Stimulated activated naive CD8-positive, alpha-beta T cell treated with anti-CD3 and anti-CD28 coated beads, Interleukin-15, Interleukin-2, amounts not matched to agents 100 ng/mL and 50 ng/mL, for 24 hours (primary cell): ENCODE data around the gene HSH2D.
"Not testable (repeated sequence)": the region's sequence is repeated elsewhere in the genome, so short reads cannot be mapped to it uniquely, and the experiment has no call there.

Source experiments
- H3K27ac Mint-ChIP-seq: one replicate; pipeline ENCODE4 v1.8.0; 2021; ENCODE audit warnings: mild to moderate bottlenecking, mixed read lengths
- H3K27me3 Mint-ChIP-seq: one replicate; pipeline ENCODE4 v1.8.0; 2021; ENCODE audit warnings: mixed read lengths
- H3K36me3 Mint-ChIP-seq: one replicate; pipeline ENCODE4 v1.8.0; 2021; ENCODE audit warnings: low read depth, mixed read lengths
- H3K4me1 Mint-ChIP-seq: one replicate; pipeline ENCODE4 v1.8.0; 2021; ENCODE audit warnings: low read depth, mixed read lengths
- H3K4me3 Mint-ChIP-seq: one replicate; pipeline ENCODE4 v1.8.0; 2021; ENCODE audit warnings: mild to moderate bottlenecking, mixed read lengths
- H3K9me3 Mint-ChIP-seq: one replicate; pipeline ENCODE4 v1.8.0; 2021; ENCODE audit warnings: mixed read lengths

HSH2D gene

DNA sequence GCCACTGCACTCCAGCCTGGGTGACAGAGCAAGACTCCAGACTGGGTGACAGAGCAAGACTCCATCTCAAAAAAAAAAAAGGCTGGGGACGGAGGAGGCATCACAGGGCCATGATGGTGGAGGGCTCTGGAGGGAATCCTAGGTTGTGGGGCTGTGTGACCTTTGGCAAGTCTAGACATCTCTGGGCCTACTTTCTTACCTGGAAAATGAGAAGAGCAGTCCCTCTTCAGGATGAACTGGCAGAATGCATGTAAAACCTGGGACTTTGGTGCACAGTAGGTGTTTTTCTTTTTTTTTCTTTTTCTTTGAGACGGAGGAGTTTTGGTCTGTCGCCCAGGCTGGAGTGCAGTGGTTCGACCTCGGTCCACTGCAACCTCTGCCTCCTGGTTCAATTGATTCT lies 16.2 kb downstream of the HSH2D start:
- Mint-ChIP-seq H3K4me3 (no peak overlapping the region), H3K27ac (no peak overlapping the region), H3K9me3 (no peaks in the 10 kb centered on the region), H3K36me3 (peaks cover 26% of the 10 kb centered on the region), H3K4me1 (peaks cover 28% of the 10 kb centered on the region), H3K27me3 (no peaks in the 10 kb centered on the region)

DNA sequence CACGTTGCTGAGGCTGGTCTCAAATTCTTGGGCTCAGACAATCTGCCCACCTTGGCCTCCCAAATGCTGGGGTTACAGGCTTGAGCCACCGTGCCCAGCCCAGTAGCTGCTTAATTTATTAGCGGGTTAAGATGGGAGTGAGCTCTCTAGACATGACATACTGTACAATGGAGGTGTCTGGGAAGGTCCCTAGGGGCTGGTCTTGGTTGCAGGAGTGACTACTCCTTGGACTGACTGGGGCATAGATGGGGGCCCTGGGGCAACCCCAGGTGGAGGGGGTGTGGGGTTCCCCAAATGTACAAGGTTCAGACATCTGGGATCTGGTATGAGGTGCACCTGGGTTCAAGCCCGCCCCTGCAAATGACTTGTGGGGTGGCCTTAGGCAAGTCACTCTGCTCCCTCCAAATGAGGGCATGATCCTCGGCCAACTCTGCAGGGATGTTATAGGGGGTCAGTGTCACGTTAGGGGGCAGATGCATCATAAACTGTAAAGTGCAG lies 17.0 kb downstream of the HSH2D start:
- Mint-ChIP-seq H3K27ac (peak overlapping the region; percentile 92), H3K36me3 (peaks cover 17% of the 10 kb centered on the region), H3K4me3 (peak overlapping the region; percentile 28), H3K27me3 (no peaks in the 10 kb centered on the region), H3K9me3 (no peaks in the 10 kb centered on the region), H3K4me1 (peaks cover 23% of the 10 kb centered on the region)

DNA sequence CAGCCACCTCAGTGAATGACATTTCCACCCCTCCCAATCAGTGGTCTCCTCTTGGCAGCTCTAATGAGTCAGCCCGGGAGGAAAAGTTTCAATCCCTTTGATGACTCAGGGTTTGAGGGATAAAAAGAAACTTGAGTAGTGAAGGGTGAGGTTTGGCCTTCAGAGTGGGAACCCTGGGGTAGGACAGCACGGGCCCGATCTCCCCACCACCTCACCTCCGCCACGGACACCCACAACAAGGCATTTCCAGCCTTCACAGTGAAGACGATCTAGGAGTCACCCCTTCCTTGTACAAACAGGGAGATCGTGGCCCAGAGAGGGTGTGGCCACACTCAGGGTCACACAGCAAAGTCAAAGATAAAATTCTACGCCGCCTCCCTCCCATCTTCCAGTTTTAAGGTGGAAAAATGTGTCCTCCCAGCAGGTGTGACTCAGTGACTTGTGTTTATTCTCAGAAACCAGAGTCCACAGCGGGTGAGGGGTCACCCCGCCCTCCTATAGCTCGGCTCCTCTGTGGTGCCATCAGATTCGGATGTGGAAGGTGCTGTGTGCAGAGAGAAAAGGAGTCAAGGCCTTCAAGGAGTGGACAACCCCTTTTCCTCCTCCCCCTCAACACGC lies 17.6 kb downstream of the HSH2D start:
- H3K27me3 Mint-ChIP-seq: no peaks in the 10 kb centered on the region
- no peaks in the 10 kb centered on the region for H3K9me3 Mint-ChIP-seq
- H3K4me3 Mint-ChIP-seq: peak overlapping the region; percentile 28
- H3K4me1 Mint-ChIP-seq: peaks cover 23% of the 10 kb centered on the region
- H3K27ac Mint-ChIP-seq: peak overlapping the region; percentile 92
- H3K36me3 Mint-ChIP-seq: peaks cover 12% of the 10 kb centered on the region

DNA sequence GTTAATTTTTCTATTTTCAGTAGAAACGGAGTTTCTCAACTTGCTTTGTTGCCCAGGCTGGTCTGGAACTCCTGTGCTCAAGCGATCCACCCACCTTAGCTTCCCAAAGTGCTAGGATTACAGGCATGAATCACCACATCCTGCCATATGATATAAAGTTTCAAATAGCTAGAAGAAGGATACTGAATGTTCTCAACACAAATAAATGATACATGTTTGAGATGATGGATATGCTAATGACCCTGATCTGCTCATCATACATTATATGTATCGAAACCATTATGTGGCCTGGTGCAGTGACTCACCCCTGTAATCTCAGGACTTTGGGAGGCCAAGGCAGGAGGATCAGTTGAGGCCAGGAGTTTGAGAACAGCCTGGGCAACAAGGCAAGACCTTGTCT lies 18.4 kb downstream of the HSH2D start:
- Mint-ChIP-seq H3K36me3 (peaks cover 5% of the 10 kb centered on the region), H3K4me3 (no peak overlapping the region), H3K27ac (peak overlapping the region; percentile 88), H3K4me1 (peaks cover 23% of the 10 kb centered on the region), H3K9me3 (no peaks in the 10 kb centered on the region), H3K27me3 (no peaks in the 10 kb centered on the region)

DNA sequence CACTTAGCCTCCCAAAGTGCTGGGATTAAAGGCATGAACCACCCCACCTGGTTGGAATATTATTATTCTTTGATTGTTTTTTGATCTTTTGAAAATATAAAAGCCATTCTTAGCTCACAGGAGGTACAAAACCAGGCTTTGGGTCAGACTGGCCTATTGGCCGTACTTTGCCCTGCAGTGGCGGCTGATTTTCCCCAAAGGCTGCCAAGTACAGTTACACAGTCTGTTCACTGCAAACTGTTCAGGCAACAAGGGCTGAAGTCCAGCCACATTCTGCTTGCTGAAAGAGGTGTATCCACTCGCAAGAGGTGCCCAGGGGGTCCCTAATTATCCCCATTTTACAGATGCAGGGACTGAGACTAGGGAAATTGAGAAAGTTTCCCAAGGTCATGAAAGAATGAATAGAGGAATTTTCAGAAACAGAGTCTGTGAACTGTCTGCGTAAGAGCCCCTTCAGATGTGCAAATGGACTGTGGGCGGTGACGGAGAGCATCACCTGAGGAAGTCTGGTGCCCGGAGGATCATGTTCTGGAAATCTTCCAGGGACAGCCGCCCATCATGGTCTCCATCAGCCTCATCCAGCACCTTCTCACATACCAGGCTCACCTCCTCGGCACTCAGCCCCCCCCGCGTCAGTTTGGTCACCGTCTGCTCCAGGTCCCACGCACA lies 20.9 kb downstream of the HSH2D start:
- Mint-ChIP-seq H3K27me3 (no peaks in the 10 kb centered on the region), H3K9me3 (no peaks in the 10 kb centered on the region), H3K4me3 (no peak overlapping the region), H3K36me3 (no peaks in the 10 kb centered on the region), H3K27ac (no peak overlapping the region), H3K4me1 (peaks cover 32% of the 10 kb centered on the region)

DNA sequence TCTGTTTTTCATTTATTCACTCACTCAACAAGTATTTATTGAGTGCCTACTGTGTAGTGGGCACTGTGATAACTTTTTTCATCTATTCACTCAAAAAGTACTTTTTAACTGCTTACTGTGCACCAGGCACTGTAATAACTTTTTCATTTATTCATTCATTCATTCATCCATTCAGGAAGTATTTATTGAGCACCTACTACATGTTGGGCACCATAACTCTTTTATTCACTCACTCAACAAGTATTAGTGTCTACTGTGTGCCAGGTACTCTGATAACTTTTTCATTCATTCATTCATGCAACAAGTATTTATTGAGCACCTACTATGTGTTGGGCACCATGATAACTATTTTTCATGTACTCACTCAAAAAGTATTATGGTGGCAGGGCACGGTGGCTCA lies 22.9 kb downstream of the HSH2D start:
- Mint-ChIP-seq H3K27me3 (no peaks in the 10 kb centered on the region), H3K36me3 (no peaks in the 10 kb centered on the region), H3K27ac (no peak overlapping the region), H3K9me3 (no peaks in the 10 kb centered on the region), H3K4me3 (no peak overlapping the region), H3K4me1 (peaks cover 15% of the 10 kb centered on the region)

DNA sequence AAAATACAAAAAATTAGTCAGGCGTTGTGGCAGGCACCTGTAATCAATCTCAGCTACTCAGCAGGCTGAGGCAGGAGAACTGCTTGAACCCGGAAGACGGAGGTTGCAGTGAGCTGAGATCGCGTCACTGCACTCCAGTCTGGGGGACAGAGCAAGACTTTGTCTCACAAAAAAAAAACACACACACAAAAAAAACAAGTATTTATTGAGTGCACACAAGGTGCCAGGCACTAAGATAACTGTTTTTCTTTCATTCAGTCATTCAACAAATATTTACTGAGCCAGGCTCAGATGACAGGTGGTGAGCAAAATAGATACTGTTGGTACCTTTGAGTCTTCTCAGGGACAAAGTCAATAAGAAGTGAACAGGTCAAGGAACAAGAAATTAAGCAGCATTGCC lies 23.6 kb downstream of the HSH2D start:
- H3K36me3 Mint-ChIP-seq: no peaks in the 10 kb centered on the region
- H3K4me1 Mint-ChIP-seq: peaks cover 9% of the 10 kb centered on the region
- H3K9me3 Mint-ChIP-seq: no peaks in the 10 kb centered on the region
- no peaks in the 10 kb centered on the region for H3K27me3 Mint-ChIP-seq
- no peak overlapping the region for H3K27ac Mint-ChIP-seq
- no peak overlapping the region for H3K4me3 Mint-ChIP-seq

DNA sequence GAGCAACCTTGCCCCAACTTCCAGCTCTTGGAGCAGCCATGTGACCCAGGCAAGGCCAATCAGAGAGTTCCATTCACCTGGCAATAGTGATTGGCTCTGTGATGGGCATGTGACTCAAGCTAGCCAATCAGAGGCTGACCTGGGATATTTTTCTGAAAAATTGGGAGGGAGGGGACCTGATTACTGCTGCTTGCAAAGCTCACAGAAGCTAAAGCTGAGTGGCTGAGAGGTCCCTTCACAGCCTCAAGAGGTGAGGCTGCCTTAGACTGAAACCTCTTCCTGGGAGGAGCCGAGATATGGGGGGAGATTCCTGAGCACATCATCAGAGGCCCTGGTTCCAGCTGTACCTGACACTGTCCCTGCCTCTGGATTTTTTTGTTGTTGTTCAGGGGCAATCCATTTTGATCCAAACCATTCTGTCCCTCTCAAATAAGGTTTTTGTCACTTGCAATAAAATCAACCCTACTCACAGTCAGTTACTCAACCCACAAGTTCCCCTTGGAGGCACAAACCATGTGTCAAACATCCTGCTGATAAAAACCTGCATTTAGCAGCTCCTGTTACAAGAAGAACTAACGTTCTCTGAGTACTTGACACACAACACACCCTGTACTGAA lies 25.1 kb downstream of the HSH2D start:
- no peak overlapping the region for H3K4me3 Mint-ChIP-seq

DNA sequence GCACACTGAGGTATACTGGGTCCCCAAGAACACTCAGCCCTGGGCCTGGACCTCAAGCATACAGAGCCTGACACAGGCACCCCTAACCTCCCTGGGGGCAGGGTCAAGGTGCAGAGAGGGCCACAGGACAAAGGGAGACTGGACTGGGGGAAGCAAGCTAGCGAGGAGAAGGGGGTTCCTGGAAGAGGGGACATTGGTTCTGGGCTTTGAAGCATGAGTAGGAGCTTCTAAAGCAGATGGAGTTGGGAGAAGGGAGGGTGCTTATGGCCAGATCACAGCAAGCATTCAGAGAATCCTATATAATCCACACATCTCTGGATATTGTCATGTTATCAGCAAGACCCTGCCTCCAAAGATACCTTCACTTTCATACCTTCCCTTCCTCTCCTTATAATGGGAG lies 26.6 kb downstream of the HSH2D start:
- Mint-ChIP-seq H3K9me3 (no peaks in the 10 kb centered on the region), H3K27ac (no peak overlapping the region), H3K4me3 (no peak overlapping the region)

More for the DNA sequence above, 25.1 kb downstream of the HSH2D start:
- Mint-ChIP-seq H3K36me3 (no peaks in the 10 kb centered on the region), H3K4me1 (peaks cover 14% of the 10 kb centered on the region), H3K27ac (no peak overlapping the region), H3K27me3 (no peaks in the 10 kb centered on the region), H3K9me3 (no peaks in the 10 kb centered on the region)

DNA sequence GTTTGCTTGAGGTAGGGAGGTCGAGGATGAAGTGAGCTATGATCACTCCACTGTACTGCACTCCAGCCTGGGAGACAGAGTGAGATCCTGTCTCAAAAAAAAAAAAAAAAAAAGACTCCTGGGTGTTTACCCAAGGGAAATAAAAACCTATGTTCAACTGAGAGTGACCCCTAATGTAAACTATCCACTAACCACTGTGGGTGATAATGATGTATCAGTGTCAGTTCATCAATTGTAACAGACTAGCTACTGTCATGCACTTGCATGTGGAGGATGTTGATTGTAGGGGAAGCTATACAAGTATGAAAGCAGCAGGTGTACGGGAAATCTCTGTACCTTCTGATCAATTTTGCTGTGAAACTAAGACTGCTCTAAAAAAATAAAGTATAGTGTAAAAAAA lies 32.5 kb downstream of the HSH2D start:
- Mint-ChIP-seq H3K9me3 (no peaks in the 10 kb centered on the region), H3K4me3 (no peak overlapping the region), H3K4me1 (peaks cover 5% of the 10 kb centered on the region), H3K27me3 (no peaks in the 10 kb centered on the region), H3K27ac (no peak overlapping the region), H3K36me3 (no peaks in the 10 kb centered on the region)

More for the DNA sequence above, 26.6 kb downstream of the HSH2D start:
- Mint-ChIP-seq H3K36me3 (no peaks in the 10 kb centered on the region), H3K4me1 (peaks cover 14% of the 10 kb centered on the region), H3K27me3 (no peaks in the 10 kb centered on the region)

DNA sequence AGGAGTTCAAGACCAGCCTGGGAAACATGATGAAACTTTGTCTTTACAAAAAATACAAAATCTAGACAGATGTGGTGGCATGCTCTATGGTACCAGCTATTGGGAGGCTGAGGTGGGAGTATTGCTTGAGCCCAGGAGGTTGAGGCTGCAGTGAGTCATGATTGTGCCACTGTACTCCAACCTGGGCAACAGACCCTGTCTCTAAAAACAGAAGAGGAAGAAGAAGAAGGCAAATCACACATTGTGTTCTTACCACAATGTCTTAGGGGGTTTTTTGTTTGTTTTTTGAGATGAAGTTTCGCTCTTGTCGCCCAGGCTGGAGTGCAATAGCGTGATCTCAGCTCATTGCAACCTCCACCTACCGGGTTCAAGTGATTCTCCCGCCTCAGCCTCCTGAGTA lies 35.4 kb downstream of the HSH2D start:
- not testable (repeated sequence) for H3K4me1 Mint-ChIP-seq, H3K9me3 Mint-ChIP-seq, H3K27ac Mint-ChIP-seq, H3K36me3 Mint-ChIP-seq, H3K27me3 Mint-ChIP-seq, H3K4me3 Mint-ChIP-seq

DNA sequence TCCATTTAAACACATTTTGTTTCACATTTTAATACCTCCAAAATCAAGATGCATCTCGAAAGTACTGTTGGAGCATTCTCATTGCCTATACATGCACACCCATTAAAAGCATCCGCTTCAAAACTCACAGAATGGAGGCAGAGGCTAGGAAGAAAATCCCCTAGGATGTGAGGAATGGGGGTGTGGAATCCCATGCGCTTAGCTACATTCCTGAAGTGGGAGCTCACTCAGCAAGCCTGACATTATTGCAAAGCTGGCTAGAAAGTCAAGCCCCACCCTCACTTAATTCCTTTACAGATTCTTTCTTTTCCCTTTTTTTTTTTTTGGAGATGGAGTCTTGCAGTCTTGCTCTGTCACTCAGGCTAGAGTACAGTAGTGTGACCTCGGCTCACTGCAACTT lies 37.1 kb downstream of the HSH2D start:
- Mint-ChIP-seq H3K9me3 (no peaks in the 10 kb centered on the region), H3K4me1 (peaks cover 16% of the 10 kb centered on the region), H3K36me3 (no peaks in the 10 kb centered on the region), H3K27ac (no peak overlapping the region), H3K4me3 (no peak overlapping the region), H3K27me3 (no peaks in the 10 kb centered on the region)

DNA sequence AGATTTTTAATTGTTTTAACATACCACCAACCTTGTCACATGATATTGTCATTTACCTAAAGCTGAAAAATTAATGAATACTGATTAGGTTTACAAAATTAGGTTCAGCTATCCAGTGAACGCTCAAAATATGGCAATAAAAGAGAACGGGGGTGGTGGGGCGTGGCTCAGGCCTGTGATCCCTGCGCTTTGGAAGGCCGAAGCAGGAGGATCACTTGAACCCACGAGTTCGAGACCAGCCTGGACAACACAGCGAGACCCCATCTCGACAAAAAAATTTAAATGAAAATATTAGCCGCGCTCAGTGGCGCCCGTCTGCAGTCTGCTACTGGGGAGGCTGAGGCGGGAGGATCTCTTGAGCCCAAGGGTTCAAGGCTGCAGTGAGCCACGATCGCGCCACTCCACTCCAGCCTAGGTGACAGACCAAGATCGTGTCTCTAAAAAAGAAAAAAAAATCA lies 41.2 kb downstream of the HSH2D start:
- Mint-ChIP-seq H3K27me3 (no peaks in the 10 kb centered on the region), H3K9me3 (no peaks in the 10 kb centered on the region), H3K36me3 (peaks cover 17% of the 10 kb centered on the region)

DNA sequence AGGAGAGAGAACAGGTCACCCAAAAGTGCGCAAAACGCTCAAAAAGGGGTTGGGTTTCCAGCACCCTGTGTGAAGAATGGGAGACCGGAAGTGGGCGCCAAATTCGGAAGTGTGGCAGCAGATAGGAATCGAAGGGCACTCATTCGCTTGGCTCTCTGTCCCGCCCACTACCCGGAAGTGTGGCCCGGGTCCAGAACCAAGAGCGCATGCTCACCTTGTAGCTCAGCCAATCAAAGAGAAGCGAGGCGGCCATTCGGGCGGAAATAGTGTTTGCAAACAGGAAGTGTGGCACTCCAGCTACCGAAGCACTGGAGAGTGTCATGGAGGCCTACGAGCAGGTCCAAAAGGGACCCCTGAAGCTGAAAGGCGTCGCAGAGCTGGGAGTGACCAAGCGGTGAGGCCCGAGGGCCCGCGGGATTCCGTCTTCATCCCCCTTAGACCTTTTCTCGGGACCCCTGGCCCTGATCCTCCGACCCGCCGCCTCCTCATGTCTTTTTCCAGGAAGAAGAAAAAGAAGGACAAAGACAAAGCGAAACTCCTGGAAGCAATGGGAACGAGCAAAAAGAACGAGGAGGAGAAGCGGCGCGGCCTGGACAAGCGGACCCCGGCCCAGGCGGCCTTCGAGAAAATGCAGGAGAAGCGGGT lies 41.8 kb downstream of the HSH2D start, which contains the start of gene FAM32A:
Gene FAM32A (plus strand): TSS at position 288 of the 645 bp plus-strand sequence. CDS start 33 bp downstream, at position 321.
- Mint-ChIP-seq H3K27ac (peak within 1 kb of the TSS; percentile 98), H3K4me1 (peaks cover 37% of the 10 kb centered on the region), H3K4me3 (peak within 1 kb of the TSS; percentile 98), H3K36me3 (peaks cover 23% of the 10 kb centered on the region), H3K27me3 (no peaks in the 10 kb centered on the region), H3K9me3 (no peaks in the 10 kb centered on the region)

More for the DNA sequence above, 41.2 kb downstream of the HSH2D start:
- Mint-ChIP-seq H3K4me3 (peak overlapping the region; percentile 98), H3K27ac (peak overlapping the region; percentile 98), H3K4me1 (peaks cover 37% of the 10 kb centered on the region)

DNA sequence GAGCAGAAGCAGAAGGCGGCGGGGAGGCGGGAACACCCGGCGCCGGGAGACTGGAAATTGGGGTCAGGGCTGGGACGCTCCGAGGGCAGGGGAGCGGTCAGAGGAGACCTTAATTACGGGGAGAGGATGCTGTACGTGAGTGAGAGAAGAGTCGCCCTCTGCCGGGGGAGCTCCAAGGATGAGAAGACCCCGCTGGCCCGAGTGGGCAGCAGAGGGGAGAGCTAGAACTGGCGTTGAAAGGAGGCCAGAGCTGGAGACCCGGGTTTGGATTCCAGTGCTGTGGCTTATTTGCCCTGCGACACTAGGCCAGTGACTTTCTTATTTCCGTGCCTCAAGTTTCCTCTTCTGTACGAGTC lies 42.3 kb downstream of the HSH2D start:
- peaks cover 37% of the 10 kb centered on the region for H3K4me1 Mint-ChIP-seq
- peak overlapping the region; percentile 98 for H3K4me3 Mint-ChIP-seq
- no peaks in the 10 kb centered on the region for H3K9me3 Mint-ChIP-seq
- peaks cover 28% of the 10 kb centered on the region for H3K36me3 Mint-ChIP-seq
- H3K27me3 Mint-ChIP-seq: no peaks in the 10 kb centered on the region
- peak overlapping the region; percentile 98 for H3K27ac Mint-ChIP-seq
